ENCODE measurements around the gene HNRNPM.

GRCh38 chr19:8491574-8491973 lies 46.8 kb downstream of the HNRNPM start:
- TF ChIP-seq EZH2phosphoT487 (IDR thresholded peaks at IDR 0.05; ENCODE audit: borderline replicate concordance) (no peak), CTCF (conservative IDR thresholded peaks at IDR 0.05; ENCODE audit: low read length) (no peak)
